Measurements from ENCODE around the gene SSH2. TPM values are rescaled to one million over a fixed set of nuclear protein-coding genes. Genes with fewer than 3 reads are reported as not detected.

Gene SSH2
- polyA plus RNA-seq, 1 of the 3 experiments (the other 2 are of a cell fraction), result 8.8 TPM

DNA sequence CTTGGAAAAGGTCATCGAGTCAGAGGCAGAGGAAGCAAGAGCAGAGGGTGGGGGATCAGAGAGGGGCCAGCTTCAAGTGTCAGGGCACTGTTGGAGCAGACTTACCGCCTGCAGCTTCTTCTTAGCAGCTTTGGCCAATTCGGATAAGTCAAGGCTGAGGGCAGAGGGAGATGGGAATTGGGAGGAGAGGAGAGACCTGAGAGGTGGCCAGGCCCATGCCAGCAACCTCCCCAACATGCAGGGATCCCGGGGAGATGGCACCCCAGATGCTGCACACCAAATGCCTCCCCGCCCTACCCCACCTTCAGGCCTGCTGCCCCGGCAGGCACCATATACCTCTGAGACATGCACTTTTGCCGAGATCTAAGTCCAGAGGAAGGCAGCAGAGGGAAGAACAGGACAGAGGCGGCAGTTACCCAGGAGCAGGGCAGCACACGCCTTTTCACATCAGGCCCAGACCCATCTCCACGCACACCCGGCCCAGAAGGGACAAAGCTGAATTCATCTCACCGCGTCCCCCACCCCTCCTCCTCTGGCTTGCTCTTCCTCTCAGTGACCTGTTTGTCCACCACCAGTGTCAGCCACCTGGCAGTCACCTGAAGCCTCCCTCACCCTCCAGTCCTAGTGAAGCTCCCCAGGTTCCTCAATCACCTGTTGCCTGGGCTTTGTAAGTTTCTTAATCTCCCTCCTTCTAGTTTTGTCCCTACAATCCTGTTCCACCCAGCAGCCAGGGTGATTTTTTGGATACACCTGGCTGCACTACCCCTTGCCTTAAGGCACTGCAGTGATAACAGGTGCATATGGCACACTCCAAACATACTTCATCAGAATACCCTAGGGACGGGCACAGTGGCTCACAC is 351.2 kb downstream of the SSH2 start:
- peaks cover 23% of the 10 kb centered on the region for H3K79me2 ChIP-seq (ENCODE audit: insufficient read depth)
- TF ChIP-seq POLR2AphosphoS5 (IDR thresholded peaks at IDR 0.05; ENCODE audit: low read depth, low read length) (no peak), JUND (IDR thresholded peaks at IDR 0.05) (no peak), FOSL2 (IDR thresholded peaks at IDR 0.05; ENCODE audit: borderline replicate concordance, low read depth) (no peak), USF2 (IDR thresholded peaks at IDR 0.05; ENCODE audit: borderline replicate concordance, low read depth, low read length) (no peak), RFX5 (IDR thresholded peaks at IDR 0.05; ENCODE audit: low read length) (no peak), NFIC (IDR thresholded peaks at IDR 0.05; ENCODE audit: borderline replicate concordance) (no peak), TCF12 (IDR thresholded peaks at IDR 0.05) (no peak), SMC3 (IDR thresholded peaks at IDR 0.05; ENCODE audit: low read depth, low read length) (no peak), YY1 (IDR thresholded peaks at IDR 0.05; ENCODE audit: low read depth) (no peak), ELF1 (IDR thresholded peaks at IDR 0.05) (no peak), CTCF (IDR thresholded peaks at IDR 0.05) (no peak), EP300 (IDR thresholded peaks at IDR 0.05; ENCODE audit: borderline replicate concordance in 1 of 2, low read depth in 1 of 2, low read length in 1 of 2) (no peak), FOXM1 (IDR thresholded peaks at IDR 0.05; ENCODE audit: low read depth) (no peak), NRF1 (IDR thresholded peaks at IDR 0.05; ENCODE audit: low read depth, low read length) (no peak), PBX3 (IDR thresholded peaks at IDR 0.05) (no peak), MXI1 (IDR thresholded peaks at IDR 0.05; ENCODE audit: low read depth, low read length) (no peak)
- TF ChIP-seq, protein P1, sequence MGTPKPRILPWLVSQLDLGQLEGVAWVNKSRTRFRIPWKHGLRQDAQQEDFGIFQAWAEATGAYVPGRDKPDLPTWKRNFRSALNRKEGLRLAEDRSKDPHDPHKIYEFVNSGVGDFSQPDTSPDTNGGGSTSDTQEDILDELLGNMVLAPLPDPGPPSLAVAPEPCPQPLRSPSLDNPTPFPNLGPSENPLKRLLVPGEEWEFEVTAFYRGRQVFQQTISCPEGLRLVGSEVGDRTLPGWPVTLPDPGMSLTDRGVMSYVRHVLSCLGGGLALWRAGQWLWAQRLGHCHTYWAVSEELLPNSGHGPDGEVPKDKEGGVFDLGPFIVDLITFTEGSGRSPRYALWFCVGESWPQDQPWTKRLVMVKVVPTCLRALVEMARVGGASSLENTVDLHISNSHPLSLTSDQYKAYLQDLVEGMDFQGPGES (IDR thresholded peaks at IDR 0.05; ENCODE audit: low read depth, low read length), result no peak
- H3K9me2 ChIP-seq, result no peaks in the 10 kb centered on the region
- peaks cover 5% of the 10 kb centered on the region for H3F3A ChIP-seq (replicated peaks; ENCODE audit: insufficient read depth)
- no peak overlapping the region for H3K27ac ChIP-seq (ENCODE audit: low read depth in 2 of 2, low read length in 1 of 2)
- CTCF ChIA-PET, result interaction anchor here (0.8 to 12.7 kb wide), 11 partner anchors 9 to 352 kb away, joined by 3 to 166 read pairs (median 5); partner anchors contain the start of genes ABHD15, ANKRD13B and TP53I13
- H3K27me3 ChIP-seq (ENCODE audit: insufficient read depth), result no peaks in the 10 kb centered on the region
- H3K9ac ChIP-seq, result no peak overlapping the region
- no peak overlapping the region for H3K4me2 ChIP-seq
- peaks cover 23% of the 10 kb centered on the region for H4K20me1 ChIP-seq (ENCODE audit: insufficient read depth)
- no peaks in the 10 kb centered on the region for H3K9me3 ChIP-seq
- H2AFZ ChIP-seq (ENCODE audit: low read depth), result no peak overlapping the region
- no peak for DNase-seq
- H3K36me3 ChIP-seq (replicated peaks in 1 of 2; ENCODE audit: control insufficient read depth in 1 of 2, insufficient read depth in 2 of 2, low read length in 1 of 2), result peaks cover 9 to 82% of the 10 kb centered on the region in 2 experiments
- 90% methylated on average over 8 of the region's 14 CpGs for WGBS (ENCODE audit: low lambda C conversion rate)
- H3K4me3 ChIP-seq (ENCODE audit: low read depth in 2 of 2, low read length in 1 of 2), result no peak overlapping the region
- H3K4me1 ChIP-seq (ENCODE audit: control insufficient read depth in 1 of 2, insufficient read depth in 2 of 2, low read depth in 1 of 2, low read length in 1 of 2), result peaks cover 0 to 5% of the 10 kb centered on the region in 2 experiments; a peak in 1 of 4 replicates
- POLR2A ChIA-PET, result no interaction called here

Measured in SK-N-SH (cell line).